A673 (cell line): Measurements from ENCODE around the gene UFSP2. TPM values are rescaled to one million over a fixed set of nuclear protein-coding genes. Genes with fewer than 3 reads are reported as not detected.

Source experiments
- BruUV-seq: library from RNA; stranded (reverse); fragments of 400-500 nt; replicated peaks from 2 replicates; lab custom pipeline; 2021; lab: Mats Ljungman, UMichigan
- CTCF ChIA-PET: fragments of 300-600 bp; sonication (Branson Sonifier 250); formaldehyde crosslinking; loops from one replicate; lab custom pipeline; 2022; ENCODE audit warnings: antibody characterized with exemption; lab: Charles Lee
- POLR2A ChIA-PET: fragments of 300-600 bp; sonication (Branson Sonifier 250); formaldehyde crosslinking; loops from one replicate; lab custom pipeline; 2022; ENCODE audit warnings: antibody characterized with exemption; ENCODE audit not compliant: low non-redundant PET; lab: Charles Lee
- DNase-seq: peaks from one replicate; pipeline ENCODE4 v3.0.0-alpha.2; 2015; ENCODE audit warnings: low spot score
- H3K27ac ChIP-seq: fragments of 200-600 bp; sonication (generic); 2 replicates; pipeline ENCODE4 v1.5.1; 2016; ENCODE audit warnings: mixed run types, low read depth, mild to moderate bottlenecking, mixed read lengths, antibody characterized with exemption, low read length; ENCODE audit not compliant: poor library complexity, severe bottlenecking
- H3K27me3 ChIP-seq: fragments of 200-600 bp; sonication (generic); replicated peaks from 2 replicates; pipeline ENCODE4 v1.6.1; 2017; ENCODE audit warnings: mixed run types, low read depth, mild to moderate bottlenecking, mixed read lengths, antibody characterized with exemption, low read length; ENCODE audit not compliant: insufficient read depth, poor library complexity
- H3K36me3 ChIP-seq: fragments of 200-600 bp; sonication (generic); 2 replicates; pipeline ENCODE4 v1.6.1; 2016; ENCODE audit warnings: mixed run types, mild to moderate bottlenecking, mixed read lengths, antibody characterized with exemption, low read length; ENCODE audit not compliant: insufficient read depth, poor library complexity, severe bottlenecking
- H3K4me1 ChIP-seq: fragments of 200-600 bp; sonication (generic); 2 replicates; pipeline ENCODE4 v1.6.1; 2017; ENCODE audit warnings: mixed run types, mild to moderate bottlenecking, mixed read lengths, antibody characterized with exemption, low read length; ENCODE audit not compliant: insufficient read depth, poor library complexity, severe bottlenecking
- H3K4me3 ChIP-seq: fragments of 200-600 bp; sonication (generic); 2 replicates; pipeline ENCODE4 v1.5.1; 2016; ENCODE audit warnings: low read depth, mixed run types, mild to moderate bottlenecking, mixed read lengths, low read length; ENCODE audit not compliant: poor library complexity, severe bottlenecking
- H3K9me3 ChIP-seq: fragments of 200-600 bp; sonication (generic); 2 replicates; pipeline ENCODE4 v1.6.1; 2016; ENCODE audit warnings: mixed run types, low read depth, mild to moderate bottlenecking, mixed read lengths, antibody characterized with exemption, low read length; ENCODE audit not compliant: poor library complexity, severe bottlenecking
- CTCF ChIP-seq: fragments of 300-800, 200-600 bp; sonication (generic); conservative IDR thresholded peaks from 2 replicates; pipeline ENCODE4 v1.5.1; 2017; ENCODE audit warnings: low read depth, mild to moderate bottlenecking, antibody characterized with exemption, low read length, moderate library complexity, mixed read lengths
- EZH2 ChIP-seq: fragments of 200-600 bp; sonication (generic); IDR thresholded peaks from 2 replicates; pipeline ENCODE4 v1.6.1; 2017; ENCODE audit warnings: borderline replicate concordance, low read depth, mild to moderate bottlenecking, mixed read lengths, antibody characterized with exemption, low read length; ENCODE audit not compliant: poor library complexity, severe bottlenecking
- intact Hi-C: fragments of 100-400 bp; cut with micrococcal nuclease; formaldehyde crosslinking; loops from one replicate; pipeline ENCODE4 v1.10.0; 2022; ENCODE audit not compliant: unreplicated experiment
- total RNA-seq: library from RNA; stranded (reverse); gene quantifications from 2 replicates; pipeline ENCODE4 v1.2.3, GENCODE V29; 2021

UFSP2 gene
- total RNA-seq, 1 experiment from 2014 or later: 22.3 TPM

- TF ChIP-seq CTCF (no peak), EZH2 (no peak)
- BruUV-seq: no TSS peak
- intact Hi-C loops: no loop called here
- CTCF ChIA-PET: interaction anchor here (0.6 kb wide), 1 partner anchor 240 kb away, joined by 4 read pairs; no protein-coding TSS in a partner anchor
- no peak overlapping the region for H3K4me3 ChIP-seq
- POLR2A ChIA-PET: interaction anchor here (0.6 kb wide), 1 partner anchor 757 kb away, joined by 5 read pairs; no protein-coding TSS in a partner anchor
- H3K27ac ChIP-seq: no peak overlapping the region
- no peaks in the 10 kb centered on the region for H3K27me3 ChIP-seq
- no peaks in the 10 kb centered on the region for H3K9me3 ChIP-seq
- no peaks in the 10 kb centered on the region for H3K4me1 ChIP-seq
- no peak for DNase-seq
- H3K36me3 ChIP-seq: no peaks in the 10 kb centered on the region
Measured at GRCh38 chr4:185357733-185358440, 67.9 kb downstream of the UFSP2 start.

- CTCF ChIA-PET: no interaction called here
- Histone ChIP-seq H3K4me1 (no peaks in the 10 kb centered on the region), H3K27ac (no peak overlapping the region), H3K36me3 (no peaks in the 10 kb centered on the region), H3K9me3 (no peaks in the 10 kb centered on the region), H3K27me3 (no peaks in the 10 kb centered on the region), H3K4me3 (no peak overlapping the region)
- BruUV-seq: no TSS peak
- TF ChIP-seq CTCF: no peak
- no peak for TF ChIP-seq EZH2
- POLR2A ChIA-PET: interaction anchor here (0.6 kb wide), 1 partner anchor 756 kb away, joined by 5 read pairs; no protein-coding TSS in a partner anchor
- no peak for DNase-seq
- intact Hi-C loops: no loop called here
Measured at GRCh38 chr4:185357211-185357610, 68.6 kb downstream of the UFSP2 start.

- CTCF ChIA-PET: no interaction called here
Measured at GRCh38 chr4:185352741-185353140, 73.0 kb downstream of the UFSP2 start.

More at GRCh38 chr4:185352741-185353140, 73.0 kb downstream of the UFSP2 start:
- H3K27me3 ChIP-seq: no peaks in the 10 kb centered on the region
- intact Hi-C loops: no loop called here
- no peaks in the 10 kb centered on the region for H3K36me3 ChIP-seq
- BruUV-seq: no TSS peak
- no peak overlapping the region for H3K4me3 ChIP-seq
- H3K4me1 ChIP-seq: no peaks in the 10 kb centered on the region
- no peak for DNase-seq
- POLR2A ChIA-PET: no interaction called here
- H3K9me3 ChIP-seq: no peaks in the 10 kb centered on the region
- TF ChIP-seq CTCF (no peak), EZH2 (no peak)
- H3K27ac ChIP-seq: no peak overlapping the region
